ENCODE results near the gene SLC15A1. TPM values are rescaled to one million over a fixed set of nuclear protein-coding genes. Genes with fewer than 3 reads are reported as not detected.

Gene SLC15A1
- total RNA-seq, 1 donor from 2014 or later = not detected

DNA sequence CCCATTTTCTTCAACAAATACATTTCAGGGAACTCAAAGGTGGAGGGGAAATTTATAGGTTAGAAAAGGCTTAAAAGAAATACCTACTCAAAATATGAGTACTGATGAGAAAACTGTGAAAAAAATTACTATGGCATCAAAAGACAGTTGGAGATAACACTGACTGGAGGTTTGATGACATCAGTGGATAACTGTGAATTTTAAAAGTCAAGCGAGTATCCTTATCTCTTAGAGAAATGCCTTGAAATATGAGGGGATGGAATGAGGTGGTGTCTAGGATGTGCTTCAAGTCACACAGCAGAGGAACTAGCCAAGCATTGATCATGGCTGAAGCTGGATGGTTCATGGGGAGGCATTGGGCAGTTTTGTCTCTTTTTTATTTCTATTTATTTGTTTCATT is 27.2 kb upstream of the SLC15A1 start:
- Histone ChIP-seq H3K27ac (no peak overlapping the region), H3K4me1 (no peaks in the 10 kb centered on the region), H3K9me3 (no peaks in the 10 kb centered on the region), H3K27me3 (no peaks in the 10 kb centered on the region), H3K4me3 (no peak overlapping the region), H3K36me3 (no peaks in the 10 kb centered on the region)
- TF ChIP-seq, protein P1, sequence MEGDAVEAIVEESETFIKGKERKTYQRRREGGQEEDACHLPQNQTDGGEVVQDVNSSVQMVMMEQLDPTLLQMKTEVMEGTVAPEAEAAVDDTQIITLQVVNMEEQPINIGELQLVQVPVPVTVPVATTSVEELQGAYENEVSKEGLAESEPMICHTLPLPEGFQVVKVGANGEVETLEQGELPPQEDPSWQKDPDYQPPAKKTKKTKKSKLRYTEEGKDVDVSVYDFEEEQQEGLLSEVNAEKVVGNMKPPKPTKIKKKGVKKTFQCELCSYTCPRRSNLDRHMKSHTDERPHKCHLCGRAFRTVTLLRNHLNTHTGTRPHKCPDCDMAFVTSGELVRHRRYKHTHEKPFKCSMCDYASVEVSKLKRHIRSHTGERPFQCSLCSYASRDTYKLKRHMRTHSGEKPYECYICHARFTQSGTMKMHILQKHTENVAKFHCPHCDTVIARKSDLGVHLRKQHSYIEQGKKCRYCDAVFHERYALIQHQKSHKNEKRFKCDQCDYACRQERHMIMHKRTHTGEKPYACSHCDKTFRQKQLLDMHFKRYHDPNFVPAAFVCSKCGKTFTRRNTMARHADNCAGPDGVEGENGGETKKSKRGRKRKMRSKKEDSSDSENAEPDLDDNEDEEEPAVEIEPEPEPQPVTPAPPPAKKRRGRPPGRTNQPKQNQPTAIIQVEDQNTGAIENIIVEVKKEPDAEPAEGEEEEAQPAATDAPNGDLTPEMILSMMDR (IDR thresholded peaks at IDR 0.05) = no peak
- no peak for DNase-seq
- intact Hi-C loops (cut with DNase I) = no loop called here
- ATAC-seq = no peak

DNA sequence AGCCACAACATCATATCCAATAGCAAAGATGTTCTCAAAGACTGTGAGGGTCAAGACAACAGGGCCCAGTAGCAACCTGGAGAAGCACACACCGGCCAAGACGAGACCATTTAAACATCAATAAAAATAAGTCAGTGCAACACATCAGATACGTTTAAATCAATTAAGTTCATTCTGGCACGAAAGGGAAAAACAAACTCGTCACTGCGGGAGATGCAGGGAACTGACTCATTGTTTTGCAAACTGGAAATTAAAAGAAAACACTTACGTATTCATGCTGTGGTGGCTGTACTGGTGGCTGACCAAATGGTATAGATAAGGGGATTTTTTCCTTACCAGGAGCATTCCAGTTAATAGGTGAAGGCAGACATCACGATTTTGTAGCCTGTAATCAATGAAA is 26.3 kb upstream of the SLC15A1 start:
- no peaks in the 10 kb centered on the region for H3K4me1 ChIP-seq
- no peaks in the 10 kb centered on the region for H3K9me3 ChIP-seq
- ATAC-seq = no peak
- TF ChIP-seq, protein P1 (IDR thresholded peaks at IDR 0.05) = no peak
- intact Hi-C loops (cut with DNase I) = no loop called here
- no peak overlapping the region for H3K4me3 ChIP-seq
- no peak overlapping the region for H3K27ac ChIP-seq
- DNase-seq = no peak
- H3K27me3 ChIP-seq = no peaks in the 10 kb centered on the region
- no peaks in the 10 kb centered on the region for H3K36me3 ChIP-seq

DNA sequence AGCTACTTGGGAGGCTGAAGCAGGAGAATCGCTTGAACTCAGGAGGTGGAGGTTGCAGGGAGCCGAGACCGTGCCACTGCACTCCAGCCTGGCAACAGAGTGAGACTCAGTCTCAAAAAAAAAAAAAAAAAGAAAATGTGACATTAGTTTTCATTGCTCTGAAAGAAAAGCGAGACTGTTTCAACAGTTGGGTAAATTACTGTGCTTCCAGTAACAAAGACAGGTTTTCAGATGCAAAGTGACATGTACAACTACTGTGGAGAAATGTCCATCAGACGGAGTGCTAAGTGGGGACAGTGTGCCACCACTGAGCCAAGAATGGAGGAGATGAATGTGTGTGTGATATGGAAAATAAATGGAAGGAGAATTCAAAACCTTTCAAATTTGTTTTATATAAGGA is 24.2 kb upstream of the SLC15A1 start:
- Histone ChIP-seq H3K27me3 (no peaks in the 10 kb centered on the region), H3K4me1 (no peaks in the 10 kb centered on the region), H3K36me3 (no peaks in the 10 kb centered on the region), H3K9me3 (no peaks in the 10 kb centered on the region), H3K4me3 (no peak overlapping the region), H3K27ac (no peak overlapping the region)
- intact Hi-C loops (cut with DNase I) = no loop called here
- TF ChIP-seq, protein P1 (IDR thresholded peaks at IDR 0.05) = no peak
- DNase-seq = no peak
- ATAC-seq = no peak

DNA sequence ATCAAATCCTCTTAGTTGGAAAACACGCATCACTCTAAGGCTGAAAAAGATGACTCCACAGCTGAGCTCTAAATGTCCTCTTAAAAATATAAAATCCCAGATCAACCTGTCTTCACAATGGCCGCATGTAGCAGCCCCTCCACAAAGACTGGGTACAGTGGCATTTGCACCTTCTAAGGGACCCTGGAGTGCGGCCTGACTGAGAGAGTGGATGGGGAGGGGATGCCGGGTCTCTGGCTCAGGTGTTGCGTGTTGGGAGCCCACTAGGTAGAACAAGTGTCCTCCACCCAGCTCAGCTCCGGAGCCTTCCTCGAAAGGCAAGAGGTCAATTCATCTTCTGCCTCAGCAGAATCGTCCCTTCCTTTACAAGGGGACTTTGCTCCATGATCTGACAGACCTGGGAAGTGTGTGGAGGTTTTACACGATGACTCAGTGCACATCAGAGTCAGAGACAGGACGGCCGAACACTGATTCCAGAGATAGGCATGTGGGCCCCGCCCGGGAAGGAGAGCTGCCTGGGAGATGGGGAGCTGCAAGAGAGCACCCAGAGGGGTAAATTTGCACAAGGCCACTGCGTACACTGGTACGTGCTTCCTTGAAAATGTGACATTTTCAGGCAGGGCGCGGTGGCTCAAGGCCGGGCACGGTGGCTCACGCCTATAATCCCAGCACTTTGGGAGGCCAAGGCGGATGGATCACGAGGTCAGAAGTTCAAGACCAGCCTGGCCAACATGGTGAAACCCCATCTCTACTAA is 23.5 kb upstream of the SLC15A1 start:
- TF ChIP-seq, protein P1 (IDR thresholded peaks at IDR 0.05) = no peak
- Histone ChIP-seq H3K9me3 (no peaks in the 10 kb centered on the region), H3K27me3 (no peaks in the 10 kb centered on the region), H3K4me1 (no peaks in the 10 kb centered on the region), H3K27ac (no peak overlapping the region), H3K4me3 (no peak overlapping the region), H3K36me3 (no peaks in the 10 kb centered on the region)
- intact Hi-C loops (cut with DNase I) = no loop called here
- ATAC-seq = no peak
- DNase-seq = no peak

DNA sequence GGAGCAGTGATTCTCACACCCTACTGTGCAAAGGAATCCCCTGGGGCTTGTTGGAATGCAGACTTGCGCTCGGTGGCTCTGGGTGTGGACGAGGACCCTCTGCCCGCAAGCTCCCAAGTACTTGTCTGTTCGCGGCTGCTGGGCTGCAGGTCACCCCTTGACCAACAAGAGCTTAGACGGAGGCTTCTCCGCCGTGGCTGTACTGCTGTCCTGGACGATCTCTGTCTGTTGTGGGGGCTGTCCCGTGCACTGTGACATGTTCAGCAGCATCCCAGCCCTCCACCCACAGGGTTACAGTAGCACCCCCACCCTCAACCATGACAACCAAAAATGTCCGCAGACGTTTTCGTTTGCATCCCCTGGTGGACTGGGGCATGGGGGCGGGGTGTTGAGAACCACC is 22.9 kb upstream of the SLC15A1 start:
- Histone ChIP-seq H3K27me3 (no peaks in the 10 kb centered on the region), H3K4me1 (no peaks in the 10 kb centered on the region), H3K36me3 (no peaks in the 10 kb centered on the region), H3K27ac (no peak overlapping the region), H3K9me3 (no peaks in the 10 kb centered on the region), H3K4me3 (no peak overlapping the region)
- TF ChIP-seq, protein P1 (IDR thresholded peaks at IDR 0.05) = no peak
- intact Hi-C loops (cut with DNase I) = no loop called here
- ATAC-seq (no peak), DNase-seq (no peak)

DNA sequence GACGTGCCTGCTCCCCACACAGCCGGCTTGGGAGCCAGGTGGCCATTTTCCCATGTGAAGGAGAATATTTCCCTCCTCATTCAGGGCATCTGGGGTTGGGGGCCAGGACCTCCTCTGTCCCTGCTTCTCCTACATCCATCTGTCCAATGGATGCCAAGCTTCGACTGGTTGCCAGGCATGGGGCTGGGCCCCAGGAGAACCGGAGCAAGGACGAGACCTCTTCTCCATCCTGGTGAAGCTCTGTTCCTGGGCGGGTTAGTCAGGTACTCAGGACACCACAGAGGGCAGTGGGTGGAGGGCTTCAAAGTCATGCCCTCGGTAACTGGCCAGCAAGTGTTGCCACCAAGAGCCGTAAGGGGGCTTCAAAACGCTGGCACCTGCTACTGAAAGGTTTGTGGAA is 22.3 kb upstream of the SLC15A1 start:
- intact Hi-C loops (cut with DNase I) = no loop called here
- Histone ChIP-seq H3K27me3 (no peaks in the 10 kb centered on the region), H3K9me3 (no peaks in the 10 kb centered on the region), H3K36me3 (no peaks in the 10 kb centered on the region), H3K4me1 (no peaks in the 10 kb centered on the region), H3K4me3 (no peak overlapping the region), H3K27ac (no peak overlapping the region)
- DNase-seq (no peak), ATAC-seq (no peak)
- TF ChIP-seq, protein P1 (IDR thresholded peaks at IDR 0.05) = no peak

All from upper lobe of right lung (tissue), 1 donor.